K562 (cell line): ENCODE measurements around the gene MB21D2. TPM values are rescaled to one million over a fixed set of nuclear protein-coding genes. Genes with fewer than 3 reads are reported as not detected.

Experiments
- ATAC-seq: fragments of 200-7000 bp; cut with Tn5 transposase; 3 replicates; pipeline ENCODE4 v1.9.1; 2020; ENCODE audit warnings: moderate library complexity
- BruUV-seq: library from RNA; stranded (reverse); fragments of 400-500 nt; replicated peaks from 2 replicates; lab custom pipeline; 2021; lab: Mats Ljungman, UMichigan
- CTCF ChIA-PET: fragments of 300-600 bp; formaldehyde crosslinking; extraction: SDS; loops from one replicate; lab custom pipeline; 2021; ENCODE audit warnings: low intra/inter-chr PET ratio; lab: Yijun Ruan, JAX
- POLR2A ChIA-PET: fragments of 300-600, 350-650 bp; sonication (Branson Sonifier 250); formaldehyde crosslinking; extraction: SDS; loops from one replicate; lab custom pipeline; 2021; ENCODE audit warnings: antibody characterized with exemption, inconsistent platforms; lab: Yijun Ruan, JAX
- DNase-seq, 4 experiments: peaks; one replicate each; pipeline versions ENCODE4 v3.0.0 to v3.0.0-alpha.2; 2011 to 2018; ENCODE audit warnings: low spot score in 3 of 4, mixed read lengths in 3 of 4; ENCODE audit errors: extremely low read depth in 1 of 4
- FAIRE-seq: peaks from 2 replicates; lab custom pipeline; 2011; peaks lifted over from hg19 to GRCh38; lab: Jason Lieb, UNC
- H2AFZ ChIP-seq: 2 replicates; pipeline ENCODE4 v1.6.0; 2011; ENCODE audit warnings: low read depth, low read length, control low read depth, inconsistent platforms
- H3K27ac ChIP-seq: fragments of 200-600 bp; 3 replicates; pipeline ENCODE4 v1.8.0; 2011; ENCODE audit warnings: low read depth, mild to moderate bottlenecking, control low read depth, inconsistent platforms, low read length, moderate library complexity, mixed read lengths; ENCODE audit errors: extremely low read depth
- H3K27me3 ChIP-seq, 2 experiments: fragments of 300-600 bp in 1 of 2; 2 replicates in 1 of 2; 3 replicates in 1 of 2; pipeline versions ENCODE4 v1.6.0 to v1.8.0; 2011; ENCODE audit warnings: inconsistent platforms in 2 of 2, low read length in 2 of 2, mild to moderate bottlenecking in 1 of 2, mixed read lengths in 1 of 2, moderate library complexity in 1 of 2; ENCODE audit not compliant: control insufficient read depth in 2 of 2, insufficient read depth in 2 of 2
- H3K36me3 ChIP-seq: fragments of 300-600 bp; 3 replicates; pipeline ENCODE4 v1.8.0; 2011; ENCODE audit warnings: mild to moderate bottlenecking, low read length, inconsistent platforms; ENCODE audit not compliant: control insufficient read depth, insufficient read depth
- H3K4me1 ChIP-seq, 2 experiments: fragments of 200-600 bp in 1 of 2; replicated peaks in 1 of 2; 2 replicates in 1 of 2; 3 replicates in 1 of 2; pipeline versions ENCODE4 v1.5.1 to v1.8.0; 2011; ENCODE audit warnings: inconsistent platforms in 2 of 2, low read length in 2 of 2, mild to moderate bottlenecking in 1 of 2, mixed read lengths in 1 of 2, moderate library complexity in 1 of 2; ENCODE audit not compliant: control insufficient read depth in 2 of 2, insufficient read depth in 2 of 2
- H3K4me2 ChIP-seq: 2 replicates; pipeline ENCODE4 v1.6.1; 2011; ENCODE audit warnings: low read length, control low read depth, inconsistent platforms, mixed read lengths; ENCODE audit not compliant: insufficient read depth
- H3K4me3 ChIP-seq: fragments of 200-600 bp; sonication (generic), shearing (Covaris generic); 2 replicates; pipeline ENCODE4 v1.5.1; 2016; ENCODE audit warnings: control low read depth, inconsistent platforms
- H3K79me2 ChIP-seq: fragments of 200-600 bp; 3 replicates; pipeline ENCODE4 v1.8.0; 2011; ENCODE audit warnings: low read length, inconsistent platforms; ENCODE audit not compliant: control insufficient read depth, insufficient read depth
- H3K9ac ChIP-seq, 2 experiments: 2 replicates each; pipeline versions ENCODE4 v1.6.0 to v1.6.1; 2011; ENCODE audit warnings: low read depth in 2 of 2, low read length in 2 of 2, control low read depth in 1 of 2, inconsistent platforms in 1 of 2, mild to moderate bottlenecking in 1 of 2, mixed read lengths in 1 of 2; ENCODE audit not compliant: insufficient read depth in 1 of 2
- H3K9me1 ChIP-seq: one replicate; pipeline ENCODE4 v1.6.0; 2011; ENCODE audit warnings: inconsistent platforms, mild to moderate bottlenecking, low read length, moderate library complexity; ENCODE audit not compliant: control insufficient read depth, insufficient read depth
- H3K9me3 ChIP-seq: replicated peaks from 2 replicates; pipeline ENCODE4 v1.5.1; 2011; ENCODE audit warnings: low read depth, low read length, inconsistent platforms; ENCODE audit not compliant: control insufficient read depth, insufficient read depth
- H4K20me1 ChIP-seq: replicated peaks from 2 replicates; pipeline ENCODE4 v1.6.1; 2011; ENCODE audit warnings: low read length, inconsistent platforms, mixed read lengths; ENCODE audit not compliant: control insufficient read depth, insufficient read depth
- KLF16 ChIP-seq: IDR thresholded peaks from 2 replicates; pipeline ENCODE4 v1.6.1; 2016; ENCODE audit warnings: antibody characterized with exemption
- POU5F1 ChIP-seq: fragments of 150-350 bp; IDR thresholded peaks from 2 replicates; pipeline ENCODE4 v1.6.1; 2014; ENCODE audit warnings: borderline replicate concordance, low read length, low read depth, mild to moderate bottlenecking; ENCODE audit not compliant: partially characterized antibody
- SMC3 ChIP-seq: conservative IDR thresholded peaks from 2 replicates; pipeline ENCODE4 v1.6.1; 2011; ENCODE audit warnings: low read depth, low read length, improper control_type of control experiment; ENCODE audit not compliant: insufficient read depth
- ZC3H11A ChIP-seq: IDR thresholded peaks from 2 replicates; pipeline ENCODE4 v1.6.1; 2012; ENCODE audit warnings: low read depth, low read length, improper control_type of control experiment
- ZNF644 ChIP-seq: fragments of 200-800 bp; sonication (Bioruptor generic); IDR thresholded peaks from 2 replicates; pipeline ENCODE4 v1.6.1; 2016; ENCODE audit warnings: low read depth, missing genetic modification characterization, missing compliant biosample characterization
- ZNF785 ChIP-seq: fragments of 250-450 bp; sonication (Bioruptor Pico); IDR thresholded peaks from 2 replicates; pipeline ENCODE4 v1.4.0; 2020; ENCODE audit warnings: mild to moderate bottlenecking
- WGBS: fragments of 100-300 bp; shearing (Covaris generic); methylation state at CpG from one replicate; pipeline ENCODE4 v1.1.6; 2016; ENCODE audit warnings: low coverage, mixed read lengths; ENCODE audit not compliant: insufficient coverage; ENCODE audit errors: missing lambda C conversion rate; 5-methylcytosine and 5-hydroxymethylcytosine counted together
- in situ Hi-C: fragments of 300-500 bp; cut with MboI; formaldehyde crosslinking; loops from 4 replicates; pipeline ENCODE4 v1.15.0; 2018; ENCODE audit warnings: inconsistent platforms, mixed read lengths
- intact Hi-C: fragments of 100-400 bp; cut with micrococcal nuclease; formaldehyde crosslinking; loops from 2 replicates; pipeline ENCODE4 v1.14.2; 2022
- polyA plus RNA-seq, 8 experiments: library from polyadenylated mRNA; depleted of rRNA in 4 of 8; stranded (reverse) in 5 of 8; unstranded in 3 of 8; fragments of >200 nt; fragmentation: Nextera tagmentation in 2 of 8; fragmentation: Illumina TruSeq in 1 of 8; extraction: Ambion mirVana in 2 of 8; extraction: Trizol in 1 of 8; gene quantifications; 2 replicates each; pipeline versions ENCODE4 v1.2.1 to v1.2.3, GENCODE V29; 2011 to 2014; ENCODE audit warnings: inconsistent platforms in 1 of 8, missing spikeins in 1 of 8
- total RNA-seq, 7 experiments: library from RNA; depleted of rRNA in 6 of 7; stranded (reverse); fragments of >200 nt in 6 of 7; fragmentation: Illumina TruSeq in 2 of 7; extraction: Trizol in 2 of 7; gene quantifications; 2 replicates each; pipeline versions ENCODE4 v1.2.1 to v1.2.3, GENCODE V29; 2011 to 2021; ENCODE audit warnings: low replicate concordance in 1 of 7

MB21D2 gene
- total and polyA plus RNA-seq, 9 of the 15 experiments (the other 6 are each of a cell fraction or from before 2014, with no cell fraction given), result 0.01 TPM; not detected in 8

DNA sequence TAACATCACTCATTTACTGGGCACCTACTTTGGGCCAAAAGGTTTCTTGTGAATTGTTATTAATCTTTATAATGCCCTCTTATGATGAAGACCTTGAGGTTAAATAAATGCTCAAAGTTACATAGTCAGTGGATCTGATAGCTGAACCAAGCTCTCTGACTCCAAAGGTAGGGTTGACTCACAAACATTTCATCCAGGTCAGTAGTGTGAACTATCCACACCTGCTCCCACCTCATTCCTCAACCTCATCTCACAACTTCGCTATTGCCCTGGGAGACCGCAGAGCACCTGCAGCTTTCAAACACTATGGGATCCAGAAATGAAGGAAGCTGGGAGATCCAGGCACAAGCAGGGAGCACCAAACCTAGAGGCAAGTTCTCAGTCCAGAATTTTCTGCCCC is 96.5 kb downstream of the MB21D2 start (continued):
- TF ChIP-seq SMC3 (no peak), ZNF644 (tag) (no peak), KLF16 (no peak)
- TF ChIP-seq, all 486 proteins: peak for 0

DNA sequence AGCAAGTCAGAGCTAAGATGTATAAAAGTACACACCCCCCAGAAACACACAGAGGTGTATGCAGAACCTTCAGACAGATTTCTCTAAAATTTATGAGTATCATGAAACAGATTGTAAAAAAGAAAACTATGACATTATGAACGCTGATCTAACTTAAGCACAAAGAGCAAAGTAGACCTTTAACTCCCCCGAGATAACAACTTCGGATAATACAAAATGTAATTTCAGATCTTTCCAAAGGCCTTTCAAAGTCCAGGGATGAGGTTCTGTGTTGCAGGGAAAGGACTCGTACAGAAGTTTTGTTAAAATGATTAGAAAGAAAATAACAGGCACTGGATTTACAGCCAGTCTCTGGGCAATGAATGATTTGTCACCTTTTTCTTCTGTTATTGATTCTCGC is 97.5 kb downstream of the MB21D2 start:
- no TSS peak for BruUV-seq
- no peaks in the 10 kb centered on the region for H3K36me3 ChIP-seq
- no peaks in the 10 kb centered on the region for H3K79me2 ChIP-seq
- H2AFZ ChIP-seq, result no peak overlapping the region
- H3K9me3 ChIP-seq, result no peaks in the 10 kb centered on the region
- no peak for DNase-seq
- 2% methylated on average over 5 of the region's 5 CpGs for WGBS
- H3K4me2 ChIP-seq, result no peak overlapping the region
- no peak for TF ChIP-seq ZNF785 (CRISPR knock-in tag)
- no peak for TF ChIP-seq POU5F1
- TF ChIP-seq ZC3H11A, result no peak
- no peaks in the 10 kb centered on the region for H3K4me1 ChIP-seq
- ChIA-PET POLR2A (no interaction called here), CTCF (no interaction called here)
- in situ Hi-C loops, result loop anchor here (10.0 to 25.0 kb wide), 2 partner anchors 225 to 1492 kb away; no protein-coding TSS in a partner anchor
- no peak for ATAC-seq
- H3K9me1 ChIP-seq, result no peaks in the 10 kb centered on the region
- no peak overlapping the region for H3K9ac ChIP-seq
- H3K27me3 ChIP-seq, result peaks cover 0 to 4% of the 10 kb centered on the region in 2 experiments; a peak in 1 of 5 replicates
- no peak overlapping the region for H3K27ac ChIP-seq
- intact Hi-C loops, result no loop called here
- no peak overlapping the region for H3K4me3 ChIP-seq
- no peak for FAIRE-seq
- no peaks in the 10 kb centered on the region for H4K20me1 ChIP-seq
